Subcutaneous abdominal adipose tissue (tissue), 5 donors: Measurements from ENCODE around the gene TMBIM1.
"Not testable (repeated sequence)": the region's sequence is repeated elsewhere in the genome, so short reads cannot be mapped to it uniquely, and the experiment has no call there.

Experiments used
- H3K27ac ChIP-seq: one replicate; pipeline ENCODE4 v1.7.0; 2013; ENCODE audit warnings: low read depth, mild to moderate bottlenecking, inconsistent platforms, low read length, moderate library complexity
- H3K27me3 ChIP-seq, 5 donors: one replicate each; pipeline ENCODE4 v1.7.0; 2013; ENCODE audit warnings: low read length in 5 of 5, inconsistent platforms in 1 of 5; ENCODE audit not compliant: control insufficient read depth in 5 of 5, insufficient read depth in 4 of 5
- H3K36me3 ChIP-seq, 5 donors: one replicate each; pipeline ENCODE4 v1.7.0; 2013; ENCODE audit warnings: low read length in 5 of 5; ENCODE audit not compliant: control insufficient read depth in 5 of 5, insufficient read depth in 5 of 5
- H3K4me1 ChIP-seq, 5 donors: one replicate each; pipeline ENCODE4 v1.7.0; 2013; ENCODE audit warnings: low read length in 5 of 5, mild to moderate bottlenecking in 3 of 5, moderate library complexity in 1 of 5; ENCODE audit not compliant: control insufficient read depth in 5 of 5, insufficient read depth in 5 of 5
- H3K4me3 ChIP-seq, 5 donors: one replicate each; pipeline ENCODE4 v1.7.0; 2013; ENCODE audit warnings: low read length in 5 of 5, low read depth in 1 of 5
- H3K9ac ChIP-seq, 5 donors: one replicate each; pipeline ENCODE4 v1.7.0; 2013; ENCODE audit warnings: low read length in 5 of 5, mild to moderate bottlenecking in 4 of 5, moderate library complexity in 3 of 5
- H3K9me3 ChIP-seq, 5 donors: one replicate each; pipeline ENCODE4 v1.7.0; 2013; ENCODE audit warnings: low read length in 5 of 5; ENCODE audit not compliant: control insufficient read depth in 5 of 5
- donor health status: healthy.
- donor health status: healthy.
- donor health status: healthy.
- donor health status: healthy.
- donor health status: healthy.

The TMBIM1 gene

GRCh38 chr2:218319813-218320365, 27.6 kb upstream of the TMBIM1 start:
- Histone ChIP-seq H3K9ac (no peak overlapping the region), H3K27me3 (no peaks in the 10 kb centered on the region), H3K4me3 (no peak overlapping the region), H3K9me3 (no peaks in the 10 kb centered on the region), H3K27ac (no peak overlapping the region), H3K36me3 (no peaks in the 10 kb centered on the region), H3K4me1 (peaks cover 9 to 30% (median 17%) of the 10 kb centered on the region in 5 donors)

- Histone ChIP-seq H3K4me1 (peaks cover 6 to 18% (median 8%) of the 10 kb centered on the region in 5 donors), H3K36me3 (no peaks in the 10 kb centered on the region), H3K27ac (no peak overlapping the region), H3K27me3 (no peaks in the 10 kb centered on the region), H3K4me3 (no peak overlapping the region), H3K9ac (no peak overlapping the region), H3K9me3 (no peaks in the 10 kb centered on the region)
Measured at GRCh38 chr2:218318241-218318640, 25.9 kb upstream of the TMBIM1 start.

- no peaks in the 10 kb centered on the region for H3K27me3 ChIP-seq
- no peaks in the 10 kb centered on the region for H3K36me3 ChIP-seq
- no peak overlapping the region for H3K9ac ChIP-seq
- no peak overlapping the region for H3K27ac ChIP-seq
- H3K4me3 ChIP-seq, result no peak overlapping the region
- H3K4me1 ChIP-seq, result peaks cover 6 to 18% (median 8%) of the 10 kb centered on the region in 5 donors
- no peaks in the 10 kb centered on the region for H3K9me3 ChIP-seq
Measured at GRCh38 chr2:218317835-218318234, 25.5 kb upstream of the TMBIM1 start.

GRCh38 chr2:218317303-218317630, 25.0 kb upstream of the TMBIM1 start:
- Histone ChIP-seq H3K9ac (no peak overlapping the region), H3K4me3 (no peak overlapping the region), H3K27me3 (no peaks in the 10 kb centered on the region), H3K9me3 (no peaks in the 10 kb centered on the region), H3K4me1 (peaks cover 1 to 12% (median 3%) of the 10 kb centered on the region in 5 donors), H3K27ac (no peak overlapping the region), H3K36me3 (no peaks in the 10 kb centered on the region)

GRCh38 chr2:218315397-218315796, 23.1 kb upstream of the TMBIM1 start:
- H3K9ac ChIP-seq, result no peak overlapping the region
- peaks cover 0 to 2% (median 0%) of the 10 kb centered on the region in 5 donors for H3K4me1 ChIP-seq
- no peak overlapping the region for H3K4me3 ChIP-seq
- no peaks in the 10 kb centered on the region for H3K27me3 ChIP-seq
- no peak overlapping the region for H3K27ac ChIP-seq
- H3K36me3 ChIP-seq, result no peaks in the 10 kb centered on the region
- H3K9me3 ChIP-seq, result no peaks in the 10 kb centered on the region

- not testable (repeated sequence) for H3K4me1 ChIP-seq, H3K9me3 ChIP-seq, H3K36me3 ChIP-seq, H3K9ac ChIP-seq, H3K27me3 ChIP-seq, H3K27ac ChIP-seq, H3K4me3 ChIP-seq
Measured at GRCh38 chr2:218314764-218315163, 22.5 kb upstream of the TMBIM1 start.

GRCh38 chr2:218313356-218313755, 21.1 kb upstream of the TMBIM1 start:
- Histone ChIP-seq H3K36me3 (no peaks in the 10 kb centered on the region), H3K4me3 (no peak overlapping the region), H3K4me1 (peaks cover 0 to 4% (median 0%) of the 10 kb centered on the region in 5 donors), H3K9me3 (no peaks in the 10 kb centered on the region), H3K9ac (no peak overlapping the region), H3K27me3 (no peaks in the 10 kb centered on the region), H3K27ac (no peak overlapping the region)

GRCh38 chr2:218312267-218312756, 20.0 kb upstream of the TMBIM1 start:
- peaks cover 0 to 4% (median 0%) of the 10 kb centered on the region in 5 donors for H3K4me1 ChIP-seq
- H3K27me3 ChIP-seq, result no peaks in the 10 kb centered on the region
- H3K9me3 ChIP-seq, result no peaks in the 10 kb centered on the region
- no peak overlapping the region for H3K27ac ChIP-seq
- no peak overlapping the region for H3K4me3 ChIP-seq
- H3K36me3 ChIP-seq, result no peaks in the 10 kb centered on the region
- H3K9ac ChIP-seq, result no peak overlapping the region

GRCh38 chr2:218311541-218312266, 19.4 kb upstream of the TMBIM1 start:
- not testable (repeated sequence) for H3K36me3 ChIP-seq, H3K9ac ChIP-seq, H3K27ac ChIP-seq, H3K27me3 ChIP-seq, H3K9me3 ChIP-seq, H3K4me3 ChIP-seq, H3K4me1 ChIP-seq

GRCh38 chr2:218310853-218311540, 18.7 kb upstream of the TMBIM1 start:
- H3K27me3 ChIP-seq, result no peaks in the 10 kb centered on the region
- no peak overlapping the region for H3K9ac ChIP-seq
- H3K4me1 ChIP-seq, result peaks cover 0 to 4% (median 0%) of the 10 kb centered on the region in 5 donors
- H3K27ac ChIP-seq, result no peak overlapping the region
- no peaks in the 10 kb centered on the region for H3K9me3 ChIP-seq
- no peaks in the 10 kb centered on the region for H3K36me3 ChIP-seq
- no peak overlapping the region for H3K4me3 ChIP-seq
